Measurements from ENCODE around the gene FOXP1.

DNA sequence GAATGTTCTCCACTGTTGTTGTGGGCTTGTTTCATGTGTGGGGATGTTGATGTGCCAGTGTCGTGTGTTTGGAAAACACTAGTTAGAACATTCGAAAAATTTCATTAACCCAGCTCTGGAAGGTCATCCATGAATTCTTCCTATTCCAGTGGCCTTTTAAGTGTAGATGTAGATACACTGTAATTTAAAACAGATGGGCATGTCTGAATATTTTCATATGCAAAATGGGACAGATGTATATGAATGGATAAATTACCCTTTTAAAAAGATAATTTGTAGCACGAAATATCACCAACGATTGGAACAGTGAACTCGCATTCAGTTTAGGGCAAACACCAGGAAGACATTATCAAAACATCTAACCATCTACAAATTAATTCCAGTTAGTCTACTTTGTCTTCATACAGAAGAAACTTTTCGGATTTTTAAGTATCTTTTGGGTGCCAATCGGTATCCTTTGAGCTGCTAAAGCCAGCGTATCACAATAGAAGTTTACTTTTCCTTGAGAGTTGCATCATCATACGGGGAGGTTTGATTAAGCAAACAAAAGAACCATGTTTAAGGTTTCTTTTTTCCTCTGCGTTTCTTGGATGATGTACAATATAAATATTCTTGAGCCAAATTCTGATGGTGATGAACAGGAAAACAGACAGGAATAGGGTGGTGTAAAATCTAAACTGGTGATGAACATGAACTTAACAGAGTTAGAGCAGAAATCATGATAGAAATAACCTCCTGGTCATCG is 528.1 kb downstream of the FOXP1 start:
- TF ChIP-seq BACH2 (CRISPR knock-in tag; IDR thresholded peaks at IDR 0.05; ENCODE audit: borderline replicate concordance), result no peak
- TF ChIP-seq, protein P1, sequence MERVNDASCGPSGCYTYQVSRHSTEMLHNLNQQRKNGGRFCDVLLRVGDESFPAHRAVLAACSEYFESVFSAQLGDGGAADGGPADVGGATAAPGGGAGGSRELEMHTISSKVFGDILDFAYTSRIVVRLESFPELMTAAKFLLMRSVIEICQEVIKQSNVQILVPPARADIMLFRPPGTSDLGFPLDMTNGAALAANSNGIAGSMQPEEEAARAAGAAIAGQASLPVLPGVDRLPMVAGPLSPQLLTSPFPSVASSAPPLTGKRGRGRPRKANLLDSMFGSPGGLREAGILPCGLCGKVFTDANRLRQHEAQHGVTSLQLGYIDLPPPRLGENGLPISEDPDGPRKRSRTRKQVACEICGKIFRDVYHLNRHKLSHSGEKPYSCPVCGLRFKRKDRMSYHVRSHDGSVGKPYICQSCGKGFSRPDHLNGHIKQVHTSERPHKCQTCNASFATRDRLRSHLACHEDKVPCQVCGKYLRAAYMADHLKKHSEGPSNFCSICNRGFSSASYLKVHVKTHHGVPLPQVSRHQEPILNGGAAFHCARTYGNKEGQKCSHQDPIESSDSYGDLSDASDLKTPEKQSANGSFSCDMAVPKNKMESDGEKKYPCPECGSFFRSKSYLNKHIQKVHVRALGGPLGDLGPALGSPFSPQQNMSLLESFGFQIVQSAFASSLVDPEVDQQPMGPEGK (CRISPR knock-in tag; IDR thresholded peaks at IDR 0.05; ENCODE audit: borderline replicate concordance), result no peak
- no peak for TF ChIP-seq OSR1 (CRISPR knock-in tag; IDR thresholded peaks at IDR 0.05)
- no peak for TF ChIP-seq ZFP3 (CRISPR knock-in tag; IDR thresholded peaks at IDR 0.05)
- TF ChIP-seq, protein P2, sequence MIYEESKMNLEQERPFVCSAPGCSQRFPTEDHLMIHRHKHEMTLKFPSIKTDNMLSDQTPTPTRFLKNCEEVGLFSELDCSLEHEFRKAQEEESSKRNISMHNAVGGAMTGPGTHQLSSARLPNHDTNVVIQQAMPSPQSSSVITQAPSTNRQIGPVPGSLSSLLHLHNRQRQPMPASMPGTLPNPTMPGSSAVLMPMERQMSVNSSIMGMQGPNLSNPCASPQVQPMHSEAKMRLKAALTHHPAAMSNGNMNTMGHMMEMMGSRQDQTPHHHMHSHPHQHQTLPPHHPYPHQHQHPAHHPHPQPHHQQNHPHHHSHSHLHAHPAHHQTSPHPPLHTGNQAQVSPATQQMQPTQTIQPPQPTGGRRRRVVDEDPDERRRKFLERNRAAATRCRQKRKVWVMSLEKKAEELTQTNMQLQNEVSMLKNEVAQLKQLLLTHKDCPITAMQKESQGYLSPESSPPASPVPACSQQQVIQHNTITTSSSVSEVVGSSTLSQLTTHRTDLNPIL (CRISPR knock-in tag; IDR thresholded peaks at IDR 0.05; ENCODE audit: low read depth), result no peak
- no peak for TF ChIP-seq TOX (CRISPR knock-in tag; IDR thresholded peaks at IDR 0.05; ENCODE audit: borderline replicate concordance)

Measured in SK-N-SH treated with all-trans-retinoic acid at 6 μM for 48 hours (cell line).